ENCODE data around the gene PET100. TPM values are rescaled to one million over a fixed set of nuclear protein-coding genes. Genes with fewer than 3 reads are reported as not detected.

The PET100 gene
- total RNA-seq, 2 donors from 2014 or later, result 149 to 182 TPM

GRCh38 chr19:7612282-7613274, 17.0 kb upstream of the PET100 start:
- peaks cover 13% of the 10 kb centered on the region for H3K36me3 ChIP-seq (ENCODE audit: control insufficient read depth, insufficient read depth, low read length)
- DNase-seq, result no peak
- Mint-ChIP-seq H3K4me1 (no peaks in the 10 kb centered on the region), H3K27me3 (ENCODE audit: insufficient read depth) (no peaks in the 10 kb centered on the region), H3K4me3 (no peak overlapping the region), H3K27ac (no peak overlapping the region), H3K9me3 (no peaks in the 10 kb centered on the region), H3K36me3 (ENCODE audit: low read depth) (peaks cover 48% of the 10 kb centered on the region)
- H3K9ac ChIP-seq (ENCODE audit: extremely low read depth, low read length, poor library complexity, severe bottlenecking), result no peak overlapping the region
- no peaks in the 10 kb centered on the region for H3K27me3 ChIP-seq (ENCODE audit: control insufficient read depth, insufficient read depth, low read length, poor library complexity, severe bottlenecking)
- H3K27ac ChIP-seq (ENCODE audit: low read depth, low read length), result no peak overlapping the region
- WGBS, 2 experiments (ENCODE audit: insufficient coverage in 1 of 2, insufficient read length in 1 of 2), result 94 to 98% methylated on average over 27 to 77 of the region's 81 CpGs
- H3K9me3 ChIP-seq (ENCODE audit: control insufficient read depth, low read length), result no peaks in the 10 kb centered on the region
- H3K4me3 ChIP-seq (ENCODE audit: low read length), result no peak overlapping the region
- no peaks in the 10 kb centered on the region for H3K4me1 ChIP-seq (ENCODE audit: control insufficient read depth, insufficient read depth, low read length)
- TF ChIP-seq, protein P1, sequence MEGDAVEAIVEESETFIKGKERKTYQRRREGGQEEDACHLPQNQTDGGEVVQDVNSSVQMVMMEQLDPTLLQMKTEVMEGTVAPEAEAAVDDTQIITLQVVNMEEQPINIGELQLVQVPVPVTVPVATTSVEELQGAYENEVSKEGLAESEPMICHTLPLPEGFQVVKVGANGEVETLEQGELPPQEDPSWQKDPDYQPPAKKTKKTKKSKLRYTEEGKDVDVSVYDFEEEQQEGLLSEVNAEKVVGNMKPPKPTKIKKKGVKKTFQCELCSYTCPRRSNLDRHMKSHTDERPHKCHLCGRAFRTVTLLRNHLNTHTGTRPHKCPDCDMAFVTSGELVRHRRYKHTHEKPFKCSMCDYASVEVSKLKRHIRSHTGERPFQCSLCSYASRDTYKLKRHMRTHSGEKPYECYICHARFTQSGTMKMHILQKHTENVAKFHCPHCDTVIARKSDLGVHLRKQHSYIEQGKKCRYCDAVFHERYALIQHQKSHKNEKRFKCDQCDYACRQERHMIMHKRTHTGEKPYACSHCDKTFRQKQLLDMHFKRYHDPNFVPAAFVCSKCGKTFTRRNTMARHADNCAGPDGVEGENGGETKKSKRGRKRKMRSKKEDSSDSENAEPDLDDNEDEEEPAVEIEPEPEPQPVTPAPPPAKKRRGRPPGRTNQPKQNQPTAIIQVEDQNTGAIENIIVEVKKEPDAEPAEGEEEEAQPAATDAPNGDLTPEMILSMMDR (conservative IDR thresholded peaks at IDR 0.05), result no peak

DNA sequence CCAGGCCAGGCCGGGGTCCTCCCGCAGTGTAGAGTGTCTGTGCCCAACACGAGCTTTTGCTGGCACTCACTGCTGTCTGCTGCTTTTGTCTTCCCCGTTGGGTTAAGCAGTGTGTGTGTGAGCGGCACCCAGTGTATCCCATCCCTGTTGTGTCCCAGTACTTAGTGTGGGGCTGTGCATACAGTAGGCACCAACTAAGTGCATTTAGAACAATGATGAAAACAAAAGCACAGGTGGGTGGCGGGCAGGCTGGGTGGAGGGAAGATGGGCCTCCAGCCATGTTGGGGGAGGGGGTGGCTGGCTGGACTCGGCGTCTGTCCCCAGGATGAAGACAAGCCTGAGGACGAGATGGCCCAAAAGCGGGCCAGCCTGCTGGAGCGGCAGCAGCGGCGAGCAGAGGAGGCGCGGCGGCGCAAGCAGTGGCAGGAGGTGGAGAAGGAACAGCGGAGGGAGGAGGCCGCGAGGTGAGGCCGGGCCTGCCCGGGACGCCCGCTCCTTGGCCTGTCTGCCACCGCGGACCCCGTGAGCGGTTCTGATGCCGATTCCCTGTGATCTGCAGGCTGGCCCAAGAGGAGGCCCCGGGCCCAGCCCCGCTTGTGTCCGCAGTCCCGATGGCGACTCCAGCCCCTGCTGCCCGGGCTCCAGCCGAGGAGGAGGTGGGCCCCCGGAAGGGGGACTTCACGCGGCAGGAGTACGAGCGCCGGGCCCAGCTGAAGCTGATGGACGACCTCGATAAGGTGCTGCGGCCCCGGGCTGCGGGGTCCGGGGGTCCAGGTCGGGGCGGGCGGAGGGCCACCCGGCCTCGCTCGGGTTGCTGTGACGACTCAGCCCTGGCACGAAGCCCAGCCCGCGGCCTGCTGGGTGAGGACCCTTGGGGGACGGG, 14.5 kb upstream of the PET100 start:
- WGBS, 2 experiments (ENCODE audit: insufficient coverage in 1 of 2, insufficient read length in 1 of 2), result 93 to 96% methylated on average over 31 to 59 of the region's 59 CpGs
- H3K4me3 Mint-ChIP-seq, result no peak overlapping the region

GRCh38 chr19:7617172-7617571, 12.4 kb upstream of the PET100 start:
- 73 to 90% methylated on average over 3 to 12 of the region's 12 CpGs for WGBS, 2 experiments (ENCODE audit: insufficient coverage in 1 of 2, insufficient read length in 1 of 2)
- Mint-ChIP-seq H3K4me1 (no peaks in the 10 kb centered on the region), H3K27ac (no peak overlapping the region), H3K4me3 (no peak overlapping the region), H3K36me3 (ENCODE audit: low read depth) (peaks cover 51% of the 10 kb centered on the region), H3K9me3 (no peaks in the 10 kb centered on the region), H3K27me3 (ENCODE audit: insufficient read depth) (no peaks in the 10 kb centered on the region)
- H3K4me3 ChIP-seq (ENCODE audit: low read length), result no peak overlapping the region
- no peaks in the 10 kb centered on the region for H3K9me3 ChIP-seq (ENCODE audit: control insufficient read depth, low read length)
- H3K27ac ChIP-seq (ENCODE audit: low read depth, low read length), result no peak overlapping the region
- no peaks in the 10 kb centered on the region for H3K27me3 ChIP-seq (ENCODE audit: control insufficient read depth, insufficient read depth, low read length, poor library complexity, severe bottlenecking)
- TF ChIP-seq, protein P1 (conservative IDR thresholded peaks at IDR 0.05), result no peak
- no peaks in the 10 kb centered on the region for H3K4me1 ChIP-seq (ENCODE audit: control insufficient read depth, insufficient read depth, low read length)
- H3K9ac ChIP-seq (ENCODE audit: extremely low read depth, low read length, poor library complexity, severe bottlenecking), result no peak overlapping the region
- H3K36me3 ChIP-seq (ENCODE audit: control insufficient read depth, insufficient read depth, low read length), result peaks cover 13% of the 10 kb centered on the region
- DNase-seq, result no peak

More for the DNA sequence above, 14.5 kb upstream of the PET100 start:
- peaks cover 49% of the 10 kb centered on the region for H3K36me3 Mint-ChIP-seq (ENCODE audit: low read depth)
- DNase-seq, result no peak
- no peak overlapping the region for H3K9ac ChIP-seq (ENCODE audit: extremely low read depth, low read length, poor library complexity, severe bottlenecking)
- no peaks in the 10 kb centered on the region for H3K27me3 Mint-ChIP-seq (ENCODE audit: insufficient read depth)
- no peaks in the 10 kb centered on the region for H3K27me3 ChIP-seq (ENCODE audit: control insufficient read depth, insufficient read depth, low read length, poor library complexity, severe bottlenecking)
- no peak overlapping the region for H3K4me3 ChIP-seq (ENCODE audit: low read length)
- no peak overlapping the region for H3K27ac ChIP-seq (ENCODE audit: low read depth, low read length)
- no peak overlapping the region for H3K27ac Mint-ChIP-seq
- TF ChIP-seq, protein P1 (conservative IDR thresholded peaks at IDR 0.05), result no peak
- no peaks in the 10 kb centered on the region for H3K9me3 Mint-ChIP-seq
- no peaks in the 10 kb centered on the region for H3K4me1 Mint-ChIP-seq
- peaks cover 12% of the 10 kb centered on the region for H3K36me3 ChIP-seq (ENCODE audit: control insufficient read depth, insufficient read depth, low read length)
- no peaks in the 10 kb centered on the region for H3K9me3 ChIP-seq (ENCODE audit: control insufficient read depth, low read length)
- no peaks in the 10 kb centered on the region for H3K4me1 ChIP-seq (ENCODE audit: control insufficient read depth, insufficient read depth, low read length)

Data from endodermal cell (in vitro differentiated cells).